Kidney tubule cell (primary cell): ENCODE measurements around the gene MGRN1.

ENCODE experiments used
- DNase-seq: peaks from one replicate; pipeline ENCODE4 v3.0.0-alpha.2; 2018; ENCODE audit warnings: low spot score

MGRN1 gene

DNA sequence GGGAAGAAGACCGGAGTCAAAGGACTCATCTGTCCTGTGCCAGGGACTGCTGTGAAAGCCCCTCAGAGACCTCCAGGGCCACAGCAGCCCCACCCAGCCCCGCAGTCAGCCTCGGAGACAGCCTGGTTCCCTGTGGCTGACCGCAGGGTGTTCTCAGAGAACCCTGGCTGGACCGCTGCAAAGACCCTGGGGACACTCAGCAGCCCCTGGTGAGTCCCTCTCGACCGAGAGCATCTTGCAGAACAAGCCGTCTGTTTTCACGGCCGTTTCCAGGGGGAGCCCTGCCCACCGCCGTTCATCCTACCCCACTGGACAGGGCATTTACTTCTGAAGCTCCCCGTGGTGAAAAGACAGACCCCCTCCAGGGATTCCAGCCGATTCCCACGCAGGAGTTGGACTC, 20.2 kb upstream of the MGRN1 start:
- no peak for DNase-seq

DNA sequence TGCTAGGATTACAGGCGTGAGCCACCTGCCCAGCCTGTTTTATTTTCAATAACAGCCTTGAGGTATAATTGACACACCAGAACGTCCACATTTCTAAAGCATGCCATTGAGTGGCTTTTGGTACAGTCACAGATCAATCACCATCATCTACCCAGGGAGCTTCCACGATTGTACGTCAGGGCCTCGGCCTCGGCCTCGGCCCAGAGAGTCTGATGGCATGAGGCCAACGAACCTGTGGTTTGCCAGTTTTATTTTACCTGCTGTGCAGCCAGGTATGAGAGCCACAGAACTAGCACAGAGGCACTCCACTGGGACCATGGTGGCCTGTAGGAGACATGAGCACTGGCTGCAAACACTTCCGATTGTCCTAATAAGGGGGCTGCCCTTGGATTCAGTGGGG, 18.3 kb upstream of the MGRN1 start:
- DNase-seq = peak; percentile 75

DNA sequence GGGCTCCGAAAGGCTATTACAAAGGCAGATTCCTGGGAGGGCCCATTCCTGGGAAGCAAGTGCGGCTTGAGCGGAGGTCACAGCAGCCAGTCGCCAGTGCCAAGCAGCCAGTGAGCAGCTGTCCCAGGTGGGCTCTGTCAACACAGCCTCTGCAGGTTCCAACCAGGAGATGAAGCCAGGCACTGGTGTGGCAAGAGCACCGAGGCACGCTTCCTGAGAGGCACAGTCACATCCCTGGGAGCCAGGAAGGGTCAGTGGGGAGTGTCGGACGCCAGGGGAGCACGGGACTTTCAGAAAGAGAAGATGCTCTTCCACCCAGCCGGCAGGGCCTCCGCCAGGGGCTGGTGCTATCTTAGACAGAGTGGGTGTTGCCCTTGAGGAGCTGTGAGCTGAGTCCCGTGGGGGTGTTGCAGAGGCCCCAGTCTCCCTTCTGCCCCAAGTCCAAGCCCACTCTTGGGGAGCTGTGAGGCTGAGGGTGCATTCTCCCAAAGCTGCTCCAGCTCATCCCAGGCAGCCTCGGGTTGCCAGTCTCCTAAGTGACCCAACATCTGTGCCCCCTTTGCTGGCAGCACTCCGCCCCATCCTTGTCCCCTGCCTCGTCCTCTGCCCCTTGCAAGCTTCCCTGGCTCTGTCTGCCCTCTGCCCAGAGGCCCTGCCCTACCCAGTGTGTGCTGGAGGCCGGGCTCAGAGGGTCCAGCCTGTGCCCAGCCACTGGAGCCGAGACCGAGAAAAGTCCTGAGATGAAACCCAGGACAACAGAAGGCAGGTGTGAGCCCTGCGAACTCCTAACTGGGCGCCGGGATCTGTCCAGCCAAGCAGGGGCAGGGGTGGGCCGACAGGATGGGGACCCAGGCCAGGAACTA, 16.6 kb upstream of the MGRN1 start:
- DNase-seq = no peak

DNA sequence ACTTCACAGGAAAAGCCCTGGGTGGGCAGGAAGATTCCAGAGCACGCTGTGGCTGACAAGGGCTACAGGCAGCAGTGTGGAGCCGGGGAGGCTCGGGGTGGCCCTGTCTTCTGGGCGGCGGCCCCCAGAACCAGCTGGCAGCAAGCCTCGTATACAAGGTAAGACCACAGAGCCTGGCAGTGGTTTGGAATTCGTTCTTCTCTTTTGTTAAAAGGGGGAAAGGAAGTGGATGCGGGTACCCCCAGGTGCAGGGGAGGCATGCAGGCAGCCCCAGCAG, 16.0 kb upstream of the MGRN1 start:
- DNase-seq = no peak

DNA sequence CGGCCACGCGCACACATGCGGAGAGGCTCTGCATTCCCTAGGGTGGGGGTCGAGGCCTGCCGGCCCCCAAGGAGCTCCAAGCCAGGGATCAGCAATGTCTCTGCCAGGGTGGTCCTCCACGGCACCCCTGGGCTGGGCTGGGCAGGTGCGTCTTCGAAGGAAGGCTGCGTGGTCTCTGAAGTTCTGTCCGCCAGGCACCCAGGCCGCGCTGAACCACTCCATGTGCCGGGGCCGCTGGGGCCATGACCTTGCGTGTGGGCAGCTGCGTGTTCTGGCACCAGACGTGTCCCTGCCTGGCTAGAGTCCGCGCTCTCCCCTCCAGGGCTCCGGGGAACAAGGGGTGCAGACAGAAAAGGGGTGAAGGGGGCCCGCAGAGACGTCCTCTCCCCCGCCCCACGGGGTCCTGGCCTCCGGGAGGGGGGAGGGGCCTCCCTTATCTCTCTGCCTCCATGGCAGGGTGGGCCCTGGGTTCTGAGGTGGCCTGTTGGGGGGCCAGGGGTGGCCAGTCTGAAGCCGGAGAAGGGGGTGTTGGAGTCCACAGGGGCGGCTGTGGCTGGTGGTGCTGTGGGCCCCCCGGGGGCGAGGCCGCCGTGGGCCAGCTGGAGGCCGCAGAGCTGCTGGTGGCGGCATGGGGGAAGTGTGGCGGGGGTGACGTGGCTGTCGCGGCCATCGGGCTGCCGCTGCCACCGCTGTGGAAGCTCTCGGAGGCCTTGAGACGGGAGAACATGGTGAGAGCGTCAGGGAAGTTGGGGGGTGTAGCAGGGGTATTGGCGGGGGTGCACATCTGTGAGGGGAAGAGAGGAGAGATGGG, 15.2 kb upstream of the MGRN1 start:
- DNase-seq = no peak

DNA sequence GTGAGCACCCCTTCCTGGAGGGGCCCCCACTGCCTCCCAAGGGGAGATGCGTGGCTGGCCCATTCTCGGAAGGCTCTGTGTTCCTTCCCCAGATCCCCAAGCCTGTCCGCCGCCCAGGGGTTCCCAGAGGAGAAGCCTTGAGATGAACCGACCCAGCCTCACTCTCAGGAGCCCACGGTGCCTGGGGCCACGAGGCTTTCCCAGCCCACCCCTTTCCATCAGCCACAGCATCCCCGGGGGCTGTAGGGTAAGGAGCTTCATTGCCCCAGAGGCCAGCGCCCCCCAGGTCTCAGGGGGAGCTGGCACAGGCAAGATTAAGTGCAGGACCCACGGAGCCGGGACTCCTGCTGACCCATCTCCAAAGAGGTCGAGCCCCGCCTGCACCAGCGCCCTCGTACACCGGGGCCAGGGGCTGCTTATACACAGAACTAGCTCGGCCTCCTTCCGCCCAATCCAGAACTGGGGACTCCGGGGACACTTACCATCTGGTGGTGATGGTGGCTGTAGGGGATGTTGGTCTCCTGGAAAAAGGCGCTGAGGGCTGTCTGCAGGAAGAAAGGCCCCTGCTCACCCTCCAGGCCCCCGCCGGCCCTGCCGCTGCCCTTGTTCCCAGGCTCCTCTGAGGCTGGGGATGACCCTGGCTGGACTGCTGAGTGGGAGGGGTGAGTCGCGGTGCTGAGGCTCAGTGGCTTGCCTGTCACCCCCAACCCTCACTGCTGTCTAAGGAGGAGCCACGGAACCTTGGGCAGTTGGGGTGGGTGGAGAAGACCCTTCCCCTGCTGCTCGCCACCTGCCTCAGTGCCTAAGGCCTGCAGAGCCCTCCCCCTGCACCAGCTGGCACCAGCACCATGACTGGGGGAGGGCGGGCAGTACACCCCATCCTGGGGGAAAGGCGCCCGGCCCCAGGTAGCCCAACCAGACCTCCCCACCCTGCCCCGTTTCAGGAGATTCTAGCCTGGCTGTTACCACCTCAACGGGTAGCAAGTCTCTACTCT, 14.3 kb upstream of the MGRN1 start:
- no peak for DNase-seq

DNA sequence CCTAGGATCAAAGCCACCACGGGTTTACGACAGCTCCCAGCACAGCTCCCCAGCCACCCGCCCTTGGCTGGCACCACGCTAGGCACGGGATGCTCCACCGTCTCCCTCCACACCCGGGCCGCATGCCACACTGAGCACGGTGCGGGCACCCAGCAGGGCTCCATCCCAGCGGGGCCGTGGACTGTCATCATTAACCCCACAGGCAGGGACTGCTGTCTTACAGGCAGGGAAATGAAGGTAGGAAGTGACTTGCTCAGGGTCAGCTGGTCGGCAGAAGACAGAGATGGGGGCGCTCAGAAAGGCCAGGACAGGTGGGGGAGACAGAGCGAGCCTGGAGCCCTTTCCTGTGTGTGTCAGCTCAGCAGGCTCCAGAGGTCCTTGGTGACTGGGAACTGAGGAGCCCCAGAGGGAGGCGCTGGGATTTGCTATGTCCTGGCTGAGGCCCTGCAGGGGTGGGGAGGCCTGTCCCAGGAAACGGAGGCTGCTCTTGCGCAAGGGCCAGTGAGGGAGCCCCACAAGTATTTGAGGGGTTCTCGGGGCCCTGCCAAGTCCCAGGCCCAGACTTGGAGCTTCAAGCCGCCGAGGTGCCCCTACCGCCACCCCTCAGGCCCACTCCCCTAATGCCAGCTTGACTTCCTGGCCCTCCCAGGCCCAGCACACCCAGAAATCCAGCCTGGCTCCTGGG, 13.1 kb upstream of the MGRN1 start:
- no peak for DNase-seq

DNA sequence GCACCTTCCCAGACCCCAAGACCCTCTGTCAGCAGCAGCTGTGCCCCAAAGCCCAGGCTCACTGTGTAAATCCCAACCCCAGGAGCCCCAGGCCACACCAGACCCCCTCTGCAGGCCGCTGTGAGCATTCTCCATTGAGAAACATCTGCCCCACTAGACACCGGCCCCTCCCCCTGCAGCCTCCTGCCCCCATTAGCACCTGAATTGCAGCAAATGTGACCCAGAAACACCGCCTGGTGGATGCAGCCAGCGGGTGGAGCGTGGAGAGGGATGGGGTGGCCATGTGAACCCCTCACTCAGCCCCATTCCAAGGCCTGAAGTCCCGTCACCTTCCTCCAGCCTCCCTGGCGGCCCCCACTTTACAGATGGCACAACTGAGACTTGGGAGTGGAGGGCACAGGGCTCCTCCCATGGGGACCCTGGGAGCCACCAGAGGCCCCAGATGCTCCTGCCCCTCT, 12.1 kb upstream of the MGRN1 start:
- DNase-seq = no peak

DNA sequence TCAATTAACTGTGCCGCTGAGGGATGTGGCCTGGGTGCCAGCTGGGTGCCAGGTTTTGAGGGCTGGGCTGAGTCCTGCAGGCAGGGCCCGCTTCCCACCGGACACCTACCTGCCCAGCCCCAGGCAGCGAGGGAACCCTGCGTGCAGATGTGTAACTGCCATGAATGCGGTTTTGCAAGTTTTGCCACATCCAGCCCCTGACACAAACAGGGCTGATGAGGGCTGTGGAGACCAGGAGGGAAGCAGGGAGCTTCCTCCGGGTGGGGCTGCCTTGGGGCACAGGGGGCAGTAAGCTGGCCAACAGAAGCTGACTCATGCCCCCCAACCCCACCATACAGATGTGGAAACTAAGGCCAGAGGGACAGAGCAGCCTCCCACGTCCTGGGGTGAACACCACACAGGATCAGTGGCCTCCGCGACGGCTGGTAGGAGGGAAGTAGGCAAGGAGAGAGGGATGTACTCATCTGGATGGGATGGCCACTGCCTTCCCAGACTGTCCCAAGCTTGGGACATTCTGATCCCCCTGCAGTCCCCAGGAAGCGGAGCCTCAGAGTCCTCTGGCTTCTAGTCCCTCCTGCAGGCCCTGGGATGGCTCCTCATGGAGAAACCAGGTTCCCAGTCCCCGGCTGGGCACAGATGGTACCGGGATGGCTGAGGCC, 11.5 kb upstream of the MGRN1 start:
- no peak for DNase-seq

DNA sequence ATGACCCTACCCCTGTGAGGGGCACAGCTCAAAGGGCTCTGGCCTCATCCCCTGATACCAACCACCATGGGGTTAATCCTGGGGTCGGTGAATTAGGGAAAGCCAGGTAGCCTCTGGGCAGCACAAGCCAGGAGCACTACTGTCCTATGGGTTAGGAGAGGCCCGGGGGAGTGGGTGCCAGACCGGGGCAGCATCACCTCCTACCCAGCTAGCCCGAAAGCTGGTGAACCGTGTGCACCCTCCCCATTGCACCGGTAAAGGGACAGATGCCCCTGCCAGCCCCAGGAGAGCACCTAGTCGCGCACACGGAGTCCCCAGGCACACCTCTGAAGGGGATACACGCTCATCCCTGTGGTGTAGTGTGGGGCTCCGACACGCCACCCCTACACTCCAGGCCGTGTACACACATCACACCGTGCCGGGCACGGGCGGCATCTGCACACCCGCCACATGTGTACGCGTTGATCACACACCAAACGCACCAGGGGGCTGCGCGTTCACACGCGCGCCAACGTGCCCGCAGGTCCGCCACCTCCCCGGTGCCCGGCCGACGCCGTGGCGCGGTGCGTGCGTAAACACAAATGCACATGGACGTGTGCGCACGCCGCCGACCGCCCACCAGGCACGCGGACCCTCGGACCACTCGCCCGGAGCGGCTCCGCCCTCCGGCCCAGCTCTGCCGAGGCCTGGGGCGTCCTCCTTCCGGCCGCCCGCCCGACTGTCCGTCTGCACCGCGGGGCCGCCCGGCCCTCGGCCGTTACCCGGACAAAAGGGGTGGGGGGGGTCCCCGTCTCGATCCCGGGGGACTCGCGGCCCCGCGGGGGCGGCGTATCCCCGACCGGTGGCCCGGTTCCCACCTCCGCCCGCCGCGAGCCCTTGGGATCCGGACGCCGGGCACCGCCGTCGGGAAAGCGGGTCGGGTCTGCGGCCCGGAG, 10.7 kb upstream of the MGRN1 start:
- peak; percentile 46 for DNase-seq

DNA sequence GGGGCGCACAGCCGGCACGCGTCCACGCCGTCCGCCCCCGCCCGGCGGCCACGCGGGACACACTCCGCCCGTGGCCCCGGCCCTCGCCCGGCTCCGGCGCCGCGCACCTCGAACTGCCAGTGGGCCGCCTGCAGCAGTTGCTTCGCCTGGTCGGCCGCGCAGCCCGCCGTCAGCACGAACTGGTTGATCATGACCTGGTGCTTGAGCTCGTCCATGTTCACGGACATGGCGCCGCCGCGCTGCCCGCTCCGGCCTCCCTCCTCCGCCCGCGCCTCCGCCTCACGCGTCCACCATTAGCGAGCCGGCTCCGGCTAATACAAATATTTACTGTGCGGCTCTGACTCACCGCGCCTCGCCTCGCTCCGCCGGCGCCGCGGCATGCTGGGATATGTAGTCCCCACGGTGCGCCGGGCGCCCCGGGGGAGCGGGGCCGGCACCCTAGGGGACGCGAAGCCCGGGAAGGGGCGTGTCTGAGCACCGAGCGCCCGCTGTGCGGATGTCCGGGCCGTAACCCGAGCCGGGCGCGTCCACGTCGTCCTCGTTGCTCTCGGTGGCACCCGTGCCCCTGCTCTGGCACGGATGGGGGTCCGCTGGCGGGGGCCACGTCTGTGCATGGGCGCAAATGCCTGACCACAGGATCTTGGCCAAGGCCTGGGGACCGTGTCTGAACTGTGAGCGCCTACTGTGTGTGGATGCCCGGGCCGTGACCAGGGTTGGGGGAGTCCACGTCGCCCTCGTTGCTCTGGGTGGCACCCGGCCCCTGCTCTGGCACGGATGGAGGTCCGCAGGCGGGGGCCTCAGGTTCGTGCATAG, 9.8 kb upstream of the MGRN1 start, which contains the start of gene UBALD1:
Gene UBALD1 (minus strand): TSS at position 318 of the 813 bp plus-strand sequence. CDS start 91 bp downstream, at position 227.
- DNase-seq = peak; percentile 92

DNA sequence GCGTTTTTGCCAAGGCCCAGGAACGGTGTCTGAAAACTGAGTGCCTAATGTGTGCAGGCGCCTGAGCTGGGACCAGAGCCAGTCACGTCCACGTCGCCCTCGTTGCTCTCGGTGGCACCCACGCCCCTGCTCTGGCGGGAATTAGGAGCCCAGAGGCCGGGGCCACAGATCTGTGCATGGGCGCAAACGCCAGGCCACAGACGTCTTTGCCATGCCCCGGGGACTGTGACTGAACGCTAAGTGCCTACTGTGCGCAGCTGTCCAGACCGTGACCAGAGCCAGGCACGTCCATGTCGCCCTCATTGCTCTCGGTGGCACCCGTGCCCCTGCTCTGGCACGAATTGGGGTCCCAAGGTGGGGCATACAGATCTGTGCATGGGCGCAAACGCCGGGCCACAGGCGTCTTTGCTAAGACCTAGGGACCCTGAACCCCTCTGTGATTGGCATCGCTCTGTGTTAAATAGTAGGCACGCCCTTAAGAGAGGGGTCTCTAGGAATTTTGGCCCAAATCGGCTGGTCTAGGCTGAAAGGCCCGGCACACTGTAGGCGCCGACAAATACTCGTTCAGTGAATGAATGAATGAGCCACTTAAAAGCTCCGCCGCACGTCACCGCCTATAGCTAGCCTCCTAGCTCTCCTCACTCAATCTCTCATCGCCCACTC, 9.1 kb upstream of the MGRN1 start:
- no peak for DNase-seq

DNA sequence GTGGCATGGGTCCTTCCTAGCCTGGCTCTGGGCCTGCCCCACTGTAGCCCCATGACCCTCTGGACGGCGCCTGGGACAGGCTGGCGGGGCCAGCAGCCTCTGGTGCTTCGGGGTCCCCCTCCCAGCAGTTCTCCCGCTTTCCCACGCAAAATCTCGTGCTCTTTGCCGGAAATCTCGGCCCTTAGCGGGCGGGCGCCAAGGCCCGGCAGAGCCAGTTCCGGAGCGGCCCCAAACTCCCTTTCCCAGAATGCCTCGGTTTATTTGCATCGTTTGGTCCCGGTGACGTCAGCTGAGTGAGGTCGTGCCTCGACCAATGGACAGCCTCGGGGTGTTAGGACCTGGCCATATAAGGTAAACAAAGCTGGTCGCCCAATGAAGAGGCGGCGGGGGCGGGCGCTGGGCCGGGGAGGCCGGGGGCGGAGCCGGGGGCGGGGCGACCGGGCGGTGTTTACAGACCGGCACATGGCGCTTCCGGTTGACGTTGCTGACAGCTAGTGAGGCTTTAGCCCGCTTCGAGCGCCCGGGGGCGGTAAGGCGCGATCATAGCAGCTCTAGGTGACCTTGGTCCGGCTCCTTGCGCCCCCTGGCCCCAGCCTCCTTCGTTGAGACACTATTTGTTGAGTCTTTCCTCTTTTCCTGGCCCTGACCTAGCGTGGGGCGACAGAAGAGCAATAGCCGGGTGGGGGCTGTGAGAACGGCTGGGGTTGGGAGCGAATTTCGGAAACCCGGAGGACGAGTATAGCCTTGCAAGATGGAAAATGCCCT, 8.4 kb upstream of the MGRN1 start:
- peak; percentile 100 for DNase-seq

DNA sequence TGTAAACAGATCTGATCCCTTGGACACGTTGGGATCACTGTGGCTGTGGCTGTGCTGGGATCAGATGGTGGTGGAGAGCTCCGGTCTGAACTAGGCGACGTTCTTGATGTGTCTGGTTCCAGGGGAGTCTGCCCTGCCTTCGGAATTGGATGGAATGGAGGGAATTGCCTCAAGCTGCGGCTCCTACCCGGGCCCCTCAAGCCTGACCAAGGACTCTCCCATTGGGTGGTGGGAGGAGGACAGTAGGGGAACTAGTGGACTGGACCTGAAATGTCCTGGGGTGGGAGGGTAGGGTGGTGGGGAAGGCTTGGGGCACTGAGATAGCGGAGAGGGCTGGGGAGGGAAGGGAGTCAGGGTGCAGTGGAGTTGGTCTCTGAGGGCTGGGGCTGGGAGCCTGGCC, 6.7 kb upstream of the MGRN1 start:
- DNase-seq = no peak

DNA sequence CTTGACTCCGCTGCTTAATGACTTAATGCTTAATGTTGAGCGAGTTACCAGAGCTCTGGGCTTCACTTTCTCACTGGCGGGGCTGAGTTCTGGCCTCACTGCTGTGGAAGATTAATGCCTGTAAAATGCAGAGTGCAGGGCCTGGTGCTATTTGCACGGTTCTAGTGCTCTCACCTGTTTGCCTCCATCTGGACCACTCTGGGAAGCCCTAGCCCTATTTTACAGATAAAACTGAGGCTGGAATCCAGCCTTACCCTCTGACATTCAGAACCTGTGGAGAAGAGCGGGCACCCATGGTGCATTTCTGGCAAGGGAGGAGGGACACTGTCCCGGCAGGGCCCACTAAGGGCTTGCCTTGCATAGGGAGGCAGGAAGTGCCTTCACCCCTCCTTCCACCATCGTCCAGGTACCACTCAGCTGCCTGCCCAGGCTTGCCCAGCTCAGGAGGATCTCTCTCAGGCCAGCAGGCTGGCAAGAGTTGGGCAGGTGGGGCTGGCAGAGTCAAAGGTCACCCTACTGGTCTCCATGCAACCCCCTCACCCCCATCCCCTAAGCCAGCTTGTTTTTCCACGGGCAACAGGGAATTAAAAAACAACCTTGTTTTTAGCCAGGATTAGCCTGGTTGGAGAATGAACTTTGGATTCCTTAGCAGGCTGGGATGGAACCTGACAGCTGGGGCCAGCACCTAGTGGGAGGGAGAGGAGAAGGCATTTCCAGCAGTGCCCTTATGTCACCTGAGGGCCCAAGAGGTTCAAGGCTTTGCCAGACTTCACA, 5.8 kb upstream of the MGRN1 start:
- no peak for DNase-seq

DNA sequence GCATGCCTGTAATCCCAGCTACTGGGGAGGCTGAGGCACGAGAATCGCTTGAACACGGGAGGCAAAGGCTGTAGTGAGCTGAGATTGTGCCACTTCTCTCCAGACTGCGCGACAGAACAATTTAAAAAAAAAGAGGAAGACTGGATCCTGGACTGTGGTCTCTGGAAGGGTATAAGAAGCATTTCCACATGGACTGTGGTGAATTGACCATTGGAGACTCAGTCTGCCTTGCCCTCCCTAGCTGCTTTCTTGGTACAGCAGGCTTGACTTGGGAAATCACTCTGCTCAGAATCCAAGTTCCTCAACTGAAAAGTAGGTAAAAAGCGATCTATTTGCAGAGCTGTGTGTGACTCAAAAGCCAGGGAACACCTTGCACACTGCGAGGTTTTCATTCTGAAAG, 1.0 kb upstream of the MGRN1 start:
- DNase-seq = no peak
